Smooth muscle cell (in vitro differentiated cells): ENCODE measurements around the gene MPDZ. TPM values are rescaled to one million over a fixed set of nuclear protein-coding genes. Genes with fewer than 3 reads are reported as not detected.

Experiments used
- DNase-seq: peaks from one replicate; lab custom pipeline; 2025; ENCODE audit not compliant: unreplicated experiment; lab: John Stamatoyannopoulos, UW
- H2AFZ ChIP-seq: fragments of 200-600 bp; sonication (generic); 2 replicates; pipeline ENCODE4 v1.6.0; 2016; ENCODE audit warnings: antibody characterized with exemption, low read depth, mild to moderate bottlenecking
- H3F3A ChIP-seq: fragments of 200-600 bp; sonication (generic); 2 replicates; pipeline ENCODE4 v1.6.0; 2017; ENCODE audit warnings: antibody characterized with exemption, low read depth
- H3K27ac ChIP-seq: fragments of 200-600 bp; sonication (generic); 2 replicates; pipeline ENCODE4 v1.5.1; 2016; ENCODE audit warnings: low read depth, mild to moderate bottlenecking
- H3K27me3 ChIP-seq: fragments of 200-600 bp; sonication (generic); 2 replicates; pipeline ENCODE4 v1.6.1; 2016; ENCODE audit warnings: low read depth, mild to moderate bottlenecking
- H3K36me3 ChIP-seq: fragments of 200-600 bp; sonication (generic); 2 replicates; pipeline ENCODE4 v1.5.1; 2016; ENCODE audit warnings: low read depth
- H3K4me1 ChIP-seq: fragments of 200-600 bp; sonication (generic); 2 replicates; pipeline ENCODE4 v1.5.1; 2016; ENCODE audit warnings: low read depth
- H3K4me2 ChIP-seq: fragments of 200-600 bp; sonication (generic); 2 replicates; pipeline ENCODE4 v1.6.0; 2016; ENCODE audit warnings: mild to moderate bottlenecking
- H3K4me3 ChIP-seq: fragments of 200-600 bp; sonication (generic); 2 replicates; pipeline ENCODE4 v1.5.1; 2016; ENCODE audit warnings: mild to moderate bottlenecking
- H3K79me2 ChIP-seq: fragments of 200-600 bp; sonication (generic); 2 replicates; pipeline ENCODE4 v1.6.0; 2016; ENCODE audit warnings: low read depth, mild to moderate bottlenecking
- H3K9ac ChIP-seq: fragments of 200-600 bp; sonication (generic); 2 replicates; pipeline ENCODE4 v1.6.0; 2016; ENCODE audit warnings: low read depth
- H3K9me3 ChIP-seq: fragments of 200-600 bp; sonication (generic); replicated peaks from 2 replicates; pipeline ENCODE4 v1.5.1; 2016; ENCODE audit warnings: low read depth
- H4K20me1 ChIP-seq: fragments of 200-600 bp; sonication (generic); 2 replicates; pipeline ENCODE4 v1.6.0; 2016; ENCODE audit warnings: low read depth
- WGBS: methylation state at CpG from one replicate; pipeline ENCODE4 v1.1.7; 2016; ENCODE audit warnings: low lambda C conversion rate; 5-methylcytosine and 5-hydroxymethylcytosine counted together
- polyA plus RNA-seq: library from polyadenylated mRNA; unstranded; fragments of >200 nt; fragmentation: Nextera tagmentation; extraction: Ambion mirVana; gene quantifications from 2 replicates; pipeline ENCODE4 v1.2.1, GENCODE V29; 2016
- total RNA-seq: library from RNA; depleted of rRNA; stranded (reverse); fragments of >200 nt; gene quantifications from 2 replicates; pipeline ENCODE4 v1.2.3, GENCODE V29; 2014
- TF ChIP-seq, protein P1 (sequence below): fragments of 200-600 bp; sonication (generic); IDR thresholded peaks from 2 replicates; pipeline ENCODE4 v1.5.1; 2017; ENCODE audit warnings: borderline replicate concordance, mild to moderate bottlenecking, antibody characterized with exemption; ENCODE audit not compliant: insufficient read depth, poor library complexity, severe bottlenecking

Gene MPDZ
- total and polyA plus RNA-seq, 2 experiments from 2014 or later = 16.2 to 69.5 TPM

DNA sequence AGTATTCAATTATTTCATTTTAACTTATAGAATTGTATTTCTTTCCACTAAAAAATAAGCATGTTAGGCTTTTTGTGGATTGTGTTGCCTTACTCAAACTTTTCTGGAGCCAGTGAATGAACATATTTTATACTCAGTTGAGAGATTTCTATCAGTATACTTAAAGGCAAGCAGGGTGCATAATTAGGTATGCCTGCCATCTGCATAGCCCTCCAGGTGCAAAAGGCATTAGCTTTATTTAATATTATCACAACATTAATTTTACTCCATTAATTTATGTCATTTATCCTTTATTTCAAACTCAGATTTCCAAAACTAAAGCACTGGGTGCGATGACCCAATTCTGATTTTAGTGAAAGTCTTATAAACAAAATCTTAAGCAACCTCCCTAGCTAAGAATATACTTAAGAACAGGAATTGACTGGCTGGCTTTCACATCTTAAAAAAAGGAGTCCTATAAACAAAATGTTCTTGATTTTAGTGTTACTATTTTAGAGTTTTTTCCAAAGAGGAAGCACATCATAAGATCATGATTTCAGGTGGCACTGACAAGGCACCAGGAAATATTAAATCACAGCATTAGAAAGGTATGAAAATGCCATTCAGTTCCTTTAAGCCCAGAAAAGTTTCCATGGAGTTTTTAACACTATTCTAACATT is 178.4 kb downstream of the MPDZ start:
- 100% methylated on average over 1 of the region's 1 CpG for WGBS
- Histone ChIP-seq H3K36me3 (peaks cover 9% of the 10 kb centered on the region), H3K4me2 (no peak overlapping the region), H3K4me1 (no peaks in the 10 kb centered on the region), H3K9me3 (no peaks in the 10 kb centered on the region), H3K9ac (no peak overlapping the region), H3K27ac (no peak overlapping the region), H3K4me3 (no peak overlapping the region), H2AFZ (no peak overlapping the region), H3F3A (peaks cover 2% of the 10 kb centered on the region), H3K27me3 (no peaks in the 10 kb centered on the region), H3K79me2 (no peaks in the 10 kb centered on the region), H4K20me1 (no peaks in the 10 kb centered on the region)
- TF ChIP-seq, protein P1, sequence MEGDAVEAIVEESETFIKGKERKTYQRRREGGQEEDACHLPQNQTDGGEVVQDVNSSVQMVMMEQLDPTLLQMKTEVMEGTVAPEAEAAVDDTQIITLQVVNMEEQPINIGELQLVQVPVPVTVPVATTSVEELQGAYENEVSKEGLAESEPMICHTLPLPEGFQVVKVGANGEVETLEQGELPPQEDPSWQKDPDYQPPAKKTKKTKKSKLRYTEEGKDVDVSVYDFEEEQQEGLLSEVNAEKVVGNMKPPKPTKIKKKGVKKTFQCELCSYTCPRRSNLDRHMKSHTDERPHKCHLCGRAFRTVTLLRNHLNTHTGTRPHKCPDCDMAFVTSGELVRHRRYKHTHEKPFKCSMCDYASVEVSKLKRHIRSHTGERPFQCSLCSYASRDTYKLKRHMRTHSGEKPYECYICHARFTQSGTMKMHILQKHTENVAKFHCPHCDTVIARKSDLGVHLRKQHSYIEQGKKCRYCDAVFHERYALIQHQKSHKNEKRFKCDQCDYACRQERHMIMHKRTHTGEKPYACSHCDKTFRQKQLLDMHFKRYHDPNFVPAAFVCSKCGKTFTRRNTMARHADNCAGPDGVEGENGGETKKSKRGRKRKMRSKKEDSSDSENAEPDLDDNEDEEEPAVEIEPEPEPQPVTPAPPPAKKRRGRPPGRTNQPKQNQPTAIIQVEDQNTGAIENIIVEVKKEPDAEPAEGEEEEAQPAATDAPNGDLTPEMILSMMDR = no peak
- no peak for DNase-seq

DNA sequence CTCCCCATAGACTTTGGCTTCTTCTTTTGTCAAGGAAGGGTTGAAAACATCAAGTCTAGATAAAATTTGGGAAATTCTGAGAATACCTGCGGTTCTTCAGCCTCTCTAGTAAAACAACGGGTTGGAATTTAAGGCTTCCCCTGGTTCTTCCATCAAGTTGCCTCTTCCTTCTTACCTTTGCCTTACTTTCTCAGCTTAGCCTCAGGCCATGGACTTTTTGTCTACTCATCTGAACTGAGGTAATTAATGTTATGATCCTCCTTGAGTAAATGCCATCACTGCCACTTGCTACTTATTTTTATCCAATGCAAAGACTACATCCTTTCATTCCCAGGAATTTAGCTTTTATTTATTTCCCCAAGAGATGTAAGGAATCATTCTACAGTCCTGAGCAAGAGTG is 184.4 kb downstream of the MPDZ start:
- Histone ChIP-seq H3K79me2 (no peaks in the 10 kb centered on the region), H3K9me3 (no peaks in the 10 kb centered on the region), H3K27me3 (no peaks in the 10 kb centered on the region), H3K27ac (no peak overlapping the region), H3K9ac (no peak overlapping the region), H4K20me1 (no peaks in the 10 kb centered on the region), H3K4me1 (no peaks in the 10 kb centered on the region), H3K4me2 (no peak overlapping the region), H2AFZ (no peak overlapping the region), H3F3A (no peaks in the 10 kb centered on the region), H3K4me3 (no peak overlapping the region), H3K36me3 (no peaks in the 10 kb centered on the region)
- TF ChIP-seq, protein P1 = no peak
- 71% methylated on average over 2 of the region's 2 CpGs for WGBS
- no peak for DNase-seq

DNA sequence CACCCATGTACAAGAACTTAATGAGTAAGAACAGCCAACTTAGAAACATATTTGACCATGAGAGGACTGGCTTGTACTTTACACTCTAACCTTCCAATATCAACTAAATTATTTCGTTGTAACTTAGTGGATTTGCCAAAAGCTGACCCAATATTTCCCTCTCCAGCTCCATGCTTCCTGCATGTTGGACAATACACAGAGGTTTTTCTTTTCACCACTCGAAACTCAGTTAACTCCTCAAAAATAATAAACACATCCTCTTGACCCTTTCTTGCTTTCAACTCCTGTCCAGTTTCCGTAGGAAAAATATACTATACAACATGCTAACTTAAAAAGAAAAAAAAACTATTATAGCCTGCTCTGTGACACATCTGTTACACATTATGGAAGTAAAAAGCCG is 188.9 kb downstream of the MPDZ start:
- 69% methylated on average over 4 of the region's 4 CpGs for WGBS
- Histone ChIP-seq H2AFZ (no peak overlapping the region), H3K27me3 (no peaks in the 10 kb centered on the region), H3K4me1 (peaks cover 3% of the 10 kb centered on the region), H3K27ac (no peak overlapping the region), H3K36me3 (no peaks in the 10 kb centered on the region), H3K4me3 (no peak overlapping the region), H3K4me2 (no peak overlapping the region), H4K20me1 (no peaks in the 10 kb centered on the region), H3F3A (no peaks in the 10 kb centered on the region), H3K9me3 (no peaks in the 10 kb centered on the region), H3K79me2 (no peaks in the 10 kb centered on the region), H3K9ac (no peak overlapping the region)
- TF ChIP-seq, protein P1 = no peak
- no peak for DNase-seq

DNA sequence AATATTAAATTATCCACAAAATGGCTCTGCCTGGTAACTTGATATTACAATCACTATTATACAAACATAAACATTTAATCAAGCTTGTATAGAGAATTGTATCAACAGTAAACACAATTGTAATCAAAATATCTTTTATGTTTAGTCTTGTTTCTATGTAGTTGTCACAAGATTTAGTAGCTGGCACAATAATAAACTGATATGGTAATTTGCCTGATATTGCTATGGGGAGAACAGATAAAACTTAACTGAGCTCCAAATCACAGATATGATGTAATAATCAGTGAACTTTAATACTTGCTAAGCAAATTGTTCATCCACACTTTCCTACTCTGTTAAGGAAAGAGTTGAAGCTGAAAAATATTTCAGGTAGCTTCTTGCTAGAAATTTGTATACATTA is 189.8 kb downstream of the MPDZ start:
- no peak for DNase-seq
- no peaks in the 10 kb centered on the region for H4K20me1 ChIP-seq
- H3K9me3 ChIP-seq = no peaks in the 10 kb centered on the region
- no peak overlapping the region for H3K4me2 ChIP-seq
- no peaks in the 10 kb centered on the region for H3K79me2 ChIP-seq
- no peaks in the 10 kb centered on the region for H3F3A ChIP-seq
- H3K27ac ChIP-seq = no peak overlapping the region
- no peak overlapping the region for H2AFZ ChIP-seq
- no peak overlapping the region for H3K9ac ChIP-seq
- H3K27me3 ChIP-seq = no peaks in the 10 kb centered on the region
- no peaks in the 10 kb centered on the region for H3K36me3 ChIP-seq
- TF ChIP-seq, protein P1 = no peak
- H3K4me1 ChIP-seq = peaks cover 3% of the 10 kb centered on the region
- H3K4me3 ChIP-seq = no peak overlapping the region
